ENCODE results near the gene BNC1. TPM values are rescaled to one million over a fixed set of nuclear protein-coding genes. Genes with fewer than 3 reads are reported as not detected.
"Not testable (repeated sequence)": the region's sequence is repeated elsewhere in the genome, so short reads cannot be mapped to it uniquely, and the experiment has no call there.

The BNC1 gene
- total RNA-seq, 2 experiments from 2014 or later = not detected

DNA sequence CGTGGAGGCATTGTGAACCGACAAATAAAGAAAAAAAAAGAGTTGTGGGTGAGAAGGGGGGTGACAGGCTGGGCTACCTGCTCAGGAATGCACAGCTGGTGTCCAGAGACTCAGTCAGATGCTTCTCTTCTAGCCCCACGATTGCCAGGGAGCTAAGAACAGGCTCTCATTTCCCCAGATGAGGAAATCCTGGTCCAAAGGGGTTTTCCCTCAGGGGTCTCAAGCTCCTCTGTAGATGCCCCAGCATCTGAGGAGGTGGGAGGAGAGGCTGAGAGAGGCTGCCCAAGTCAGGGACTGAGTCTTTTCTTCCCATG is 35.5 kb downstream of the BNC1 start:
- CTCF ChIA-PET = interaction anchor here (0.9 to 2.7 kb wide), 13 partner anchors 8 to 310 kb away, joined by 3 to 13 read pairs (median 6); no protein-coding TSS in a partner anchor

DNA sequence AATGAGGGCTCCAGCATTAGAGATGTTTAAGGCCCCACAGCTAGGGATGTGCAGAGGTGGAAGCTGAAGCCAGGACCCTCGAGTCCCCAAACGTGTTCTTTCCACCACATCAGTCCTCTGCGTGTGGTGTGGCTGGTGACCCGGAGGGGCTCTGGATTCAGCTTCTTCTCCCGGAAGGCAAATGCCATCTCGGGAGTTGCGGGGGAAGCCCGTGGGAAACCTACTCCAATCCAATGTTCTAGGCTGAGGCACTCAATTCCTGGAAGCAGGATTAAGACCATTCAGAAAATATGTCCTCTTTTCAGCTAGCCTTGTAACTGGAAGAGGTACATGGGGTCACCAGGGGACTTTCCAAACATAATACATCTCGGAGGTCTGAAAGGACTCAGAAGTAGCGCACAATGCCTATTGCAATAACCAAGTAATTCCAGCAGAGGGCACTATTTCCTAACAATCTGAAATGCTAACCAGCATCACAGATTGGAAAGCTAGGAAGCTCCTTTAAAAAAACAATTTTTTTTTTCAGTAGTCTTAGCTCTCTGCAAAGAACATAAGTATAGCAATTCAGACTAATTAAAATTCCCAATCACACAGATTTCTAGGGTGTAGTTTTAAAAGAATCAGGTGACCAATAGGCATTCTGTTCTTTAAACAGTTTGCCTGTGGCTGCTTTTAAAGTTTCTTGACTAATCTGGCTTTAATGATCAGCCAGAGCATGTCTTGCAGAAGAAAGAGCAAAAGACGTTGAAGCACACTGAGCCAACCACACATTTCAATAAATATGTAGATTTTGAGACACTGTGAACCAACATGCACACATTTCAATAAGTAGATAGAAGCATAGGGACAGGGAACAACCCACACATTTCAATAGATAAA is 36.1 kb downstream of the BNC1 start:
- H3K27ac Mint-ChIP-seq = no peak overlapping the region
- DNase-seq (no peak), ATAC-seq (no peak)
- CTCF ChIA-PET = interaction anchor here (0.7 to 2.7 kb wide), 16 partner anchors 9 to 311 kb away, joined by 3 to 13 read pairs (median 6); partner anchors contain the start of gene C15orf40
- H3K36me3 Mint-ChIP-seq = no peaks in the 10 kb centered on the region
- no peaks in the 10 kb centered on the region for H3K4me1 Mint-ChIP-seq
- no peak overlapping the region for H3K4me3 Mint-ChIP-seq
- H3K9me3 Mint-ChIP-seq (ENCODE audit: low read depth) = no peaks in the 10 kb centered on the region
- H3K27me3 Mint-ChIP-seq = peaks cover 60% of the 10 kb centered on the region

More for the DNA sequence above, 35.5 kb downstream of the BNC1 start:
- Mint-ChIP-seq H3K4me3 (no peak overlapping the region), H3K9me3 (ENCODE audit: low read depth) (no peaks in the 10 kb centered on the region), H3K27ac (no peak overlapping the region), H3K36me3 (no peaks in the 10 kb centered on the region), H3K27me3 (peaks cover 58% of the 10 kb centered on the region), H3K4me1 (no peaks in the 10 kb centered on the region)
- DNase-seq (no peak), ATAC-seq (no peak)

DNA sequence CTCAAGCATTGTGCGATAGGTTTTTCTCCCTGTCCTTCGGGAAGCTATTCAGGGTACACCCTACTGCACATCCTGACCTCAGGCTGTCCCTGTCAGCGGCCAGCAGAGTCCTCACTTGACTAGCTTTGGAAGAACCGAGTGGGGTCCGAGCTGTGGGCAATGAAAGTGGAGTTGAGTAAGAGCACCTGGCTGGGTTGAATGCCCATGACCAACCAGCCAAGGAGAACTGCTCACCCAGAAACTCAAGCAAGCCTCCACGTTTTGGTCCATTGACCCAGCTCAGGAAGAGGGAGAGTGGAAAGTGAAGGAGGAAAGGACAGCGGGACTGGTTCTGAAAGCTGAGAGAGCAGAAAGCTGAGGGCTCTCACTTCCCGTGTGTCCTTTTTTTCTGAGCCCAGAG is 40.8 kb downstream of the BNC1 start:
- Mint-ChIP-seq H3K4me1 (no peaks in the 10 kb centered on the region), H3K36me3 (no peaks in the 10 kb centered on the region), H3K27me3 (peaks cover 40% of the 10 kb centered on the region), H3K9me3 (ENCODE audit: low read depth) (no peaks in the 10 kb centered on the region), H3K27ac (no peak overlapping the region), H3K4me3 (no peak overlapping the region)
- ATAC-seq = no peak
- DNase-seq = no peak
- CTCF ChIA-PET = interaction anchor here (1.0 kb wide), 1 partner anchor 11 kb away, joined by 3 read pairs; no protein-coding TSS in a partner anchor

DNA sequence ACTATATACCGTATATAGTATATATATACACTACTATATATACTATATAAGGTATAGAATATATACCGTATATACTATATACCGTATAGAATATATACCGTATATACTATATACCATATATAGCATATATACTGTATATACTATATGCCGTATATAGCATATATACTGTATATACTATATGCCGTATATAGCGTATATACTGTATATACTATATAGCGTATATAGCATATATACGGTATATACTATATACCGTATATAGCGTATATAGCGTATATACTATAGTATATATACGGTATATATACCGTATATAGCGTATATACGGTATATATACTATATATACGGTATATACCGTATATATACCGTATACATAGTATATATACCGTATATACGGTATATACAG is 54.2 kb downstream of the BNC1 start:
- Mint-ChIP-seq H3K4me3 (no peak overlapping the region), H3K27me3 (peaks cover 7% of the 10 kb centered on the region), H3K36me3 (no peaks in the 10 kb centered on the region), H3K27ac (no peak overlapping the region), H3K9me3 (ENCODE audit: low read depth) (no peaks in the 10 kb centered on the region), H3K4me1 (no peaks in the 10 kb centered on the region)
- DNase-seq (no peak), ATAC-seq (no peak)
- CTCF ChIA-PET = no interaction called here

DNA sequence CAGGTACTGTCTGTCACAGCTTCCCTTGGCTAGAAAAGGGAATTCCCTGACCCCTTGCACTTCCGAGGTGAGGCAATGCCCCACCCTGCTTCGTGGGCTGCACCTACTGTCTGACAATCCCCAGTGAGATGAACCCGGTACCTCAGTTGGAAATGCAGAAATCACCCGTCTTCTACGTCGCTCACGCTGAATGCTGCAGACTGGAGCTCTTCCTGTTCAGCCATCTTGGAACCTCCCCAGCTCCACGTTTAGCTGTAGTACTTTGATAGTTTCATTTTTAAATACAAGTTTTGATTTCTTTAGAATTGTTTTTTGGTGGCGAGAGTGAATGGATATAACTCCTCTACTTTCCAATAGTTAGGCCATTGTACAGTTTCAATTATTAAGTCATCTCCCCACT is 59.0 kb downstream of the BNC1 start:
- ATAC-seq (no peak), DNase-seq (no peak)
- H3K36me3 Mint-ChIP-seq = no peaks in the 10 kb centered on the region
- H3K4me3 Mint-ChIP-seq = no peak overlapping the region
- no peak overlapping the region for H3K27ac Mint-ChIP-seq
- CTCF ChIA-PET = no interaction called here
- no peaks in the 10 kb centered on the region for H3K4me1 Mint-ChIP-seq
- H3K9me3 Mint-ChIP-seq (ENCODE audit: low read depth) = no peaks in the 10 kb centered on the region
- peaks cover 29% of the 10 kb centered on the region for H3K27me3 Mint-ChIP-seq

DNA sequence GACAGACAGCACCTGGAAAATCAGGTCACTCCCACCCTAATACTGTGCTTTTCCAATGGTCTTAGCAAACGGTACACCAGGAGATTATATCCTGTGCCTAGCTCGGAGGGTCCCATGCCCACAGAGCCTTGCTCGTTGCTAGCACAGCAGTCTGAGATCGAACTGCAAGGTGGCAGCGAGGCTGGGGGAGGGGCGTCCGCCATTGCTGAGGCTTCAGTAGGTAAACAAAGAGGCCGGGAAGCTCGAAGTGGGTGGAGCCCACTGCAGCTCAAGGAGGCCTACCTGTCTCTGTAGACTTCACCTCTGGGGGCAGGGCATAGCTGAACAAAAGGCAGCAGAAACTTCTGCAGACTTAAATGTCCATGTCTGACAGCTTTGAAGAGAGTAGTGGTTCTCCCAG is 62.7 kb downstream of the BNC1 start:
- H3K9me3 Mint-ChIP-seq (ENCODE audit: low read depth); H3K4me3 Mint-ChIP-seq; H3K36me3 Mint-ChIP-seq; DNase-seq; CTCF ChIA-PET; ATAC-seq; H3K27ac Mint-ChIP-seq: not testable (repeated sequence)
- Mint-ChIP-seq H3K27me3 (peaks cover 49% of the 10 kb centered on the region), H3K4me1 (peaks cover 11% of the 10 kb centered on the region)

DNA sequence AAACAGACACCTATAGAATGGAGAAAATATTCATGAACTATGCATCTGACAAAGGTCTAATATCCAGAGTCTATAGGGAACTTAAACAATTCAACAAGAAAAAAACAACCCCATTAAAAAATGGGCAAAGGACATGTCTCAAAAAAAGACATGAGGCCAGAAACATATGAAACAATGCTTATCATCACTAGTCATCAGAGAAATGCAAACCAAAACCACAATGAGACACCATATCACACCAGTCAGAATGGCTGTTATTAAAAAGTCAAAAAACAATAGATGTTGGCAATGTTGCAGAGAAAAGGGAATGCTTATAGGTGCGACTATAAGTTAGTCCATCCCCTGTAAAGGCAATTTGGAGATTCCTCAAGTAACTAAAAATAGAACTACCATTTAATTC is 65.4 kb downstream of the BNC1 start:
- peaks cover 3% of the 10 kb centered on the region for H3K9me3 Mint-ChIP-seq (ENCODE audit: low read depth)
- CTCF ChIA-PET = no interaction called here

DNA sequence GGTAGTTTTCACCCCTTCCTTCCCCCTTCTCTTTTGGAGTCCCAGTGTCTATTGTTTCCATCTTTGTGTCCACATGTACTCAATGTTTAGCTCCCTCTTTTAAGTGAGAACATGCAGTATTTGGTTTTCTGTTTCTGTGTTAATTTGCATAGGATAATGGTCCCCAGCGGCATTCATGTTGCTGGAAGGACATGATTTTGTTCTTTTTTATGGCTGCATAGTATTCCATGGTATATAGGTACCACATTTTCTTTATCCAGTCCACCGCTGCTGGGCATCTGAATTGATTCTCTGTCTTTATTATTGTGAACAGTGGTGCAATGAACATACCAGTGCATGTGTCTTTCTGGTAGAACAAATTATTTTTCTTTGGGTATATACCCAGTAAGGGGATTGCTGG is 69.2 kb downstream of the BNC1 start:
- Mint-ChIP-seq H3K4me3 (no peak overlapping the region), H3K27ac (no peak overlapping the region), H3K36me3 (peaks cover 2% of the 10 kb centered on the region), H3K9me3 (ENCODE audit: low read depth) (peaks cover 3% of the 10 kb centered on the region), H3K27me3 (peaks cover 38% of the 10 kb centered on the region), H3K4me1 (peaks cover 11% of the 10 kb centered on the region)
- CTCF ChIA-PET = no interaction called here
- DNase-seq = no peak
- no peak for ATAC-seq

More for the DNA sequence above, 65.4 kb downstream of the BNC1 start:
- Mint-ChIP-seq H3K27ac (no peak overlapping the region), H3K4me3 (no peak overlapping the region), H3K27me3 (peaks cover 49% of the 10 kb centered on the region), H3K36me3 (peaks cover 2% of the 10 kb centered on the region), H3K4me1 (peaks cover 11% of the 10 kb centered on the region)
- DNase-seq = no peak
- ATAC-seq = no peak

DNA sequence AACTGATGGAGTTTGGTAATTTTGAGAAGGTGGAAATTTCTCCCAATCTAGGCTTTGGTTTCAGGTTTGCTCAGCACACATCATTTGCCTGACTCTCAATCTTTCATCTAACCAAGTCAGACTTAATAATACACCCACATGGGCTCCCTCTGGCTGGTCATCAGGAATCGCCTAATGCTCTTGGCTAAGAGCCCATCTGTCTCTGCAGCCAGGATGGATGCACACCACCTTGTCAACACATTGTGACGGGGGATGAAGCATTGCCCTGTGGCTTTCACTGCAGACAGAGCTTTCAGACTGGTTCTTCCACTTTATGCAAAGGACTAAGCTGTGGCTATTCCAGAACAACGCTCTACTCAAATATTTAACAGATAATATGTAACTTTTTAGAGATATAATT is 73.8 kb downstream of the BNC1 start:
- no peak overlapping the region for H3K4me3 Mint-ChIP-seq
- peaks cover 6% of the 10 kb centered on the region for H3K4me1 Mint-ChIP-seq
- ATAC-seq (no peak), DNase-seq (no peak)
- H3K36me3 Mint-ChIP-seq = peaks cover 5% of the 10 kb centered on the region
- H3K27ac Mint-ChIP-seq = no peak overlapping the region
- H3K9me3 Mint-ChIP-seq (ENCODE audit: low read depth) = peaks cover 3% of the 10 kb centered on the region
- peaks cover 23% of the 10 kb centered on the region for H3K27me3 Mint-ChIP-seq
- CTCF ChIA-PET = interaction anchor here (0.8 kb wide), 1 partner anchor 200 kb away, joined by 4 read pairs; the partner anchor contains the start of gene C15orf40

DNA sequence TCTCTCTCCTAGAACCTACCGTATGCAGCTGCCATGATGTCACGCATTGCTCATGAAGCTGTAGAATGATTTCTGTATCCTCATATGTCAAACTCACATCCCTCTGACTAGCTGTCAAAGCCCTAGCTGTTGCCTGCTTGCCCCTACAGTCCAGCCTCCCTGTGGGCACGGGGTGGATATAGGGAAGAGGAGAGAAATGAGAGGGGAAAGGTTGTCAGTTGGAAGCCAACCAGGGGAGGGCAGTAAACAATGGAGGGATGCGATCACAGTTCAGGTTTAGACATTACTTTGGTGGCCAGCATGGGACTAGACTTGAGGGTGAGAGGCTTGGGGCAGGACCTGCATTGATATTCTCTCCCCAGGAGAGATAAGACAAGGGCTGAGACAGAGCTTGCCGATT is 75.1 kb downstream of the BNC1 start:
- Mint-ChIP-seq H3K27me3 (peaks cover 32% of the 10 kb centered on the region), H3K9me3 (ENCODE audit: low read depth) (no peaks in the 10 kb centered on the region), H3K4me3 (no peak overlapping the region), H3K27ac (no peak overlapping the region), H3K36me3 (peaks cover 3% of the 10 kb centered on the region), H3K4me1 (peaks cover 10% of the 10 kb centered on the region)
- CTCF ChIA-PET = interaction anchor here (2.8 kb wide), 1 partner anchor 198 kb away, joined by 12 read pairs; the partner anchor contains the start of gene C15orf40
- ATAC-seq (no peak), DNase-seq (no peak)

DNA sequence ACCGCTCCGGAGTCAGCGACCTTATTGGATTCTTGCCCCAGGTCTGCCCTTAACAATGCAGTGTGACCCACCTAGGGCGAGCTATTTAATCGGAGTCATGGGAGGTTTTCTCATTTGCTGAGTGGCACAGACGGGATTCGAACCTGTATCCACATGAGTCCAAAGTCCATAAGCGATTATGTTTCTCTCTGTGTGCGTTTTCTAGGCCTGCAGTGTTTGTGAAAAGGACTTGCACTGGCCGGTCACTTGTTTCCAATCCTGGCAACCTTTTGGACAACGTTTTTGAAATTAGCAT is 76.2 kb downstream of the BNC1 start:
- peaks cover 11% of the 10 kb centered on the region for H3K4me1 Mint-ChIP-seq
- H3K27me3 Mint-ChIP-seq = peaks cover 37% of the 10 kb centered on the region
- no peak for ATAC-seq
- CTCF ChIA-PET = interaction anchor here (0.8 to 2.8 kb wide), 8 partner anchors 9 to 197 kb away, joined by 3 to 12 read pairs (median 3); partner anchors contain the start of genes C15orf40 and TM6SF1
- no peaks in the 10 kb centered on the region for H3K9me3 Mint-ChIP-seq (ENCODE audit: low read depth)
- H3K36me3 Mint-ChIP-seq = peaks cover 3% of the 10 kb centered on the region
- no peak overlapping the region for H3K27ac Mint-ChIP-seq
- no peak for DNase-seq
- H3K4me3 Mint-ChIP-seq = no peak overlapping the region

DNA sequence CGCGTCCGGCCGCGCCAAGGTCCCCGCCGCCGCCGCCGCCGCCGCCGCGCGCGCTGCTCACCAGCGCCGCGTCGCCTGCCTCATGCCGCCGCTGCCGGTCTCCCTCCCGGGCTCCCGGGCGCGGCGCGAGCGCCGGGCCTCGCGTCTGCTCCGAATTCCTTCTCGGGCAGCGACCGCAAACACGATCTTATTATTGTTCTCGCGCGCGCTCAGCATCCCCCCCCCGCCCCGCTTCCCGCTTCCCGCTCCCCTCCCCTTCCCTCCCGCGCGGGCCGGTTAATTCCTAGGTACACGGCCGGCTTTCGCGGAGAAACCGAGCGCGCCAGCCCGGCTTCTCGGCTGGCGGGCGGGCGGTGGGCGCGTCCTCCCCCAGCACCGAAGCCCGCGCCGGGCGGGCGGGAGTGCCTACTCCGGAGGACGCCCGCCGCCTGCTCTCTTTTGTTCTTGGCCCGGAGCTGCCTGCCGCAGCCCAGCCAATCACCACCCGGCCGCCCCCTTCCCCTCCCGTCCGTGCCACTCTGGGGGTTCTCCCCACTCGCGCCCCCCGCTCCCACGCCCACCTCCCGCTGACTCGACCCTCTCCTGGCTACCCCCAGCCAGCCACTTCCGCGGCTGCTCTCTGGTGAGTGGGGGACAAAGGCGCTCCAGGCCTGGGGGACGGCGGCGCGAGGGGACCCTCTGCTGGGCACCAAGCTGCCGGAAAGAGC is 76.7 kb downstream of the BNC1 start, which contains the start of gene HDGFL3:
TSS of gene HDGFL3 (minus strand) at position 164 of the 707 bp plus-strand sequence. CDS start 409 bp downstream, outside the sequence.
- CTCF ChIA-PET = interaction anchor here (0.8 to 2.8 kb wide), 8 partner anchors 8 to 197 kb away, joined by 3 to 12 read pairs (median 3); partner anchors contain the start of genes C15orf40 and TM6SF1
- ATAC-seq (peak; percentile 69), DNase-seq (peak; percentile 48)
- no peaks in the 10 kb centered on the region for H3K9me3 Mint-ChIP-seq (ENCODE audit: low read depth)
- peaks cover 3% of the 10 kb centered on the region for H3K36me3 Mint-ChIP-seq
- H3K27me3 Mint-ChIP-seq = peaks cover 40% of the 10 kb centered on the region
- H3K4me3 Mint-ChIP-seq = peak within 1 kb of the TSS; percentile 83
- H3K4me1 Mint-ChIP-seq = peaks cover 11% of the 10 kb centered on the region
- peak within 1 kb of the TSS; percentile 5 for H3K27ac Mint-ChIP-seq

DNA sequence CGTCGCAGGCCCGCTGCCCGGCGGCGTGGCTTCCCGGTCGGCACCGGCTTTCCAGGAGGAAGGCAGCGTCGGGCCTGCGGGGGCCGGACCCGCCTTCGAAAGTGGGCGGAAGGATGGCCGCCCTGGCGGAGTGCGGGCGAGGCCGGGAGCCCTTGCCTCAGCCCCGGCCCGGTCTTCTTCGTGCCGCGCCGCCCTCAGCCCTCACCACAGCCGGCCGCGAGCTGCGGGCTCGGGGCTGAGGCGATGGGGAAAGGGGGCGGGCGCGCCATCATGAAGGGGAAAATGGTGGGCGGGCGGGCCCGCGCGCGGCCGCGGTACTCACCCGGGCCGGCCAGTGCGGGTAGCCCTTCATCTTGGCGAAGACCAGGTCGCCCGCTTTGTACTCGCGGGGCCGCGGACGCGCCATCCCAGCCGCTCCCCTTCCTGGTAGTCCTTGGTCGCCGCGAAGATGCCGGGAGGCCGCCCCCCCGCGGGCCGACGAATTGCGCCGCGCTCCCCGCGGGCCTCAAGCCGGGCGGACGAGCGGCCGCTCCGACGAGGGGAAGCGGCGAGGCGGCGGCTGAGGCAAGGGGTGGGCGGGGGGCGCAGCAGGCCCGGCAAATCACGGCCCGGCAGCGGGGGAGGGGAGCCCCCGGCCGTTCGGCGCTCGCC is 77.3 kb downstream of the BNC1 start:
- Mint-ChIP-seq H3K27ac (no peak overlapping the region), H3K36me3 (peaks cover 3% of the 10 kb centered on the region), H3K27me3 (peaks cover 38% of the 10 kb centered on the region), H3K4me3 (no peak overlapping the region), H3K9me3 (ENCODE audit: low read depth) (no peaks in the 10 kb centered on the region), H3K4me1 (peaks cover 11% of the 10 kb centered on the region)
- peak; percentile 41 for DNase-seq
- peak; percentile 45 for ATAC-seq
- CTCF ChIA-PET = interaction anchor here (0.8 to 2.8 kb wide), 4 partner anchors 43 to 666 kb away, joined by 3 to 12 read pairs (median 4); partner anchors contain the start of genes C15orf40 and TM6SF1

Data from activated CD8-positive, alpha-beta memory T cell treated with anti-CD3 and anti-CD28 coated beads, Interleukin-2, amount 10 ng/mL, durations not matched to agents 7 days and 5 days (primary cell).